GM21360 (cell line): ENCODE results near the gene SCAP.
"Not testable (repeated sequence)": the region's sequence is repeated elsewhere in the genome, so short reads cannot be mapped to it uniquely, and the experiment has no call there.

Source experiments
- ATAC-seq: cut with Tn5 transposase; IDR thresholded peaks from one replicate; pipeline ENCODE4 v1.9.1; 2021; ENCODE audit warnings: mild to moderate bottlenecking, moderate library complexity; ENCODE audit not compliant: unreplicated experiment

The SCAP gene

DNA sequence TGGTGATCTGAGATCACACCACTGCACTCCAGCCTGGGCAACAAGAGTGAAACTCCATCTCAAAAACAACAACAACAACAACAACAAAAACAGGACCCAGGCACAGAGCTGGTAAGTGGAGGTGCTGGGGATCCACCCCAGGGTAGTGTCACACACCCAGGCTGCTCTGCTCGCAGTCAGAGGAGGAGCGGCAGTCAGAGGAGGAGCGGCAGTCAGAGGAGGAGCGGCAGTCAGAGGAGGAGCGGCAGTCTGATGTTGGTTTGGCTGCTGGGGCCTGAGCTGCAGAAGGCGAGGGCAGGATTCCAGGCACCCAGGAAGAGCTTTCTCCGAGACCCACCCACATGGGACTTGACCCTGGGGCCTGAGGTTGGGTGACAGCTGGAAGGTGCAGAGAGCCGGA is 105.7 kb downstream of the SCAP start:
- ATAC-seq = not testable (repeated sequence)

DNA sequence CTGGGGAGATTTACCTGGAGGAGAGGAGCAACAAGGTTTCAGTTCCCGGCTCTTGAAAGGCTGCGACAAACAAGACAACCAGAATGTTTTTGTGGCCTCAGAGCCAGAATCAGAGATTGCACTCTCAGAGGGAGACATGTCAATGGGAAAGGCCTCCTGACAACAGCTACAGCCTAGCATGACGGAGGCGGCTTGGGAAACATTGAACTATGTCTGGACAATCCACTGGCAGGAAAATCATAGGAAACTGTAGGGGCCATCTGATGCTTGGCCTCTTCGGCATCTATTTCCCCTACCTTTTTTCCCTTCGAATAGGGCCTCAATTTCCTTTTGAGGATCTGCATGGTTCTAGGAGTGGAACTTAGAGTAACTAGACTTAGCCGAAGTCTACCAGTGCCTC is 108.1 kb downstream of the SCAP start:
- no peak for ATAC-seq

DNA sequence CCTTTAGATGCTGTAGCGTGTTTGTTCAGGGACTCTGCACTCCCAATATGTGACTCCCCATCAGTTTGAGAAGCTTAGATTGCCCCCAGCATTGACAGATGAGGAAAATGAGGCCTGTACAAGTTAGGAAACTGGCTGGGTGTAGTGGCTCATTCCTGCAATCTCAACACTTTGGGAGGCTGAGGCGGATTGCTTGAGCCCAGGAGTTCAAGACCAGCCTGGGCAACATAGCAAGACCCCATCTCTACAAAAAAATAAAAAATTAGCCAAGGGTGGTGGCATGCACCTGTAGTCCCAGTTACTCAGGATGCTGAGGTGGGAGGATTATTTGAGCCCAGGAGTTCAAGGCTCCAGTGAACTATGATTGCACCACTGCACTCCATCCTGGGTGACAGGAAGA is 108.9 kb downstream of the SCAP start:
- no peak for ATAC-seq

DNA sequence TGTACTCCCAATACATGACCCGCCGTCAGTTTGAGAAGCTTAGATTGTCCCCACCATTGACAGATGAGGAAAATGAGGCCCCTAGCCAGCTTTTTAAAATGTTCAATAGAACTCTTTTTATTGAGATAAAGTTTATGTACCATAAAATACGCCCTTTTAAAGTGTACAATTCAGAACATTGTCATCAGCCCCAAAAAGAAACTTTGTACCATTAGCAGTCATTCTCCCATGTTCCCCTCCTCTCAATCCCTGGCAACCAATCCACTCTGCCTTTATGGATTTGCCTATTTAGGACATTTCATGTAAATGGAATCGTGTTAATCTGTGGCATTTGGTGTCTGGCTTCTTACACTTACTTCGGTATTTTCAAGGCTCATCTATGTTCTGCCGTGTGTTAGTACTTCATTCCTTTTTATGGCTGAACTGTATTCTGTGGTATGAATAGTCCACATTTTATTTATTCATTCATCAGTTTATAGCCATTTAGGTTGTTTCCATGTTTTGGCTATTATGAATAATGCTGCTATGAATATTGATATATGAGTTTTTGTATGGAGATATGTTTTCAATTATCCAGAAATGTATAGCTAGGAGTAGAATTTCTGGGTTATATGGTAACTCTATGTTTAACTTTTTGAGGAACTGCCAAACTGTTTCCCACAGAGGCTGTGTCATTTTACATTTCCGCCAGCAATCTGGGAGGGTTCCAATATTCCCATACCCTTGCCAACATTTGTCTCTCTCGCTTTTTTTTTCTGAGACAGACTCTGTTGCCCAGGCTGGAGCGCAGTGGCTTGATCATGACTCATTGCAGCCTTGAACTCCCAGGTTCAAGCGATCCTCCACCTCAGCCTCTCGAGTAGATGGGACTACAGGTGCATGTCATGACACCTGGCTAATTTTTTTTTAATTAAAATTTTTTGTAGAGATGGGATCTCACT is 110.3 kb downstream of the SCAP start:
- no peak for ATAC-seq
